Left lobe of liver (tissue), 2 donors: Measurements from ENCODE around the gene ABI3BP. TPM values are rescaled to one million over a fixed set of nuclear protein-coding genes. Genes with fewer than 3 reads are reported as not detected.

Experiments used
- ATAC-seq: fragments of 200-7000 bp; cut with Tn5 transposase; one replicate; pipeline ENCODE4 v1.9.1; 2020; ENCODE audit warnings: mild to moderate bottlenecking, moderate library complexity
- DNase-seq: peaks from one replicate; pipeline ENCODE4 v3.0.0-alpha.2; 2020; ENCODE audit warnings: low spot score
- total RNA-seq: library from RNA; stranded (reverse); gene quantifications from one replicate; pipeline ENCODE4 v1.2.1, GENCODE V29; 2021
- donor health status: DM: no; HTN: no; CAD: no; lungs with moderate emphysema.
- donor health status: DM: no; HTN: yes; CAD: no.

Gene ABI3BP
- total RNA-seq, 1 donor from 2014 or later, result 2.6 TPM

GRCh38 chr3:100702980-100703345 is 290.3 kb downstream of the ABI3BP start:
- DNase-seq (no peak), ATAC-seq (no peak)

GRCh38 chr3:100702082-100702979 is 290.9 kb downstream of the ABI3BP start:
- peak; percentile 64 for ATAC-seq
- DNase-seq, result no peak

- ATAC-seq (no peak), DNase-seq (no peak)
Observed at GRCh38 chr3:100700708-100701107, 292.5 kb downstream of the ABI3BP start.
